ENCODE data around the gene WWC2. TPM values are rescaled to one million over a fixed set of nuclear protein-coding genes. Genes with fewer than 3 reads are reported as not detected.
A peak's percentile ranks its signal among the peaks of the same experiment; 100 is the strongest.

The WWC2 gene
- total RNA-seq, 4 donors from 2014 or later: 28.2 to 38.5 (median 37.0) TPM

- TF ChIP-seq EP300 (IDR thresholded peaks at IDR 0.05): no peak
- TF ChIP-seq POLR2A (IDR thresholded peaks at IDR 0.05; ENCODE audit: low read depth): no peak
- TF ChIP-seq POLR2AphosphoS5 (IDR thresholded peaks at IDR 0.05): no peak
- TF ChIP-seq, protein P1, sequence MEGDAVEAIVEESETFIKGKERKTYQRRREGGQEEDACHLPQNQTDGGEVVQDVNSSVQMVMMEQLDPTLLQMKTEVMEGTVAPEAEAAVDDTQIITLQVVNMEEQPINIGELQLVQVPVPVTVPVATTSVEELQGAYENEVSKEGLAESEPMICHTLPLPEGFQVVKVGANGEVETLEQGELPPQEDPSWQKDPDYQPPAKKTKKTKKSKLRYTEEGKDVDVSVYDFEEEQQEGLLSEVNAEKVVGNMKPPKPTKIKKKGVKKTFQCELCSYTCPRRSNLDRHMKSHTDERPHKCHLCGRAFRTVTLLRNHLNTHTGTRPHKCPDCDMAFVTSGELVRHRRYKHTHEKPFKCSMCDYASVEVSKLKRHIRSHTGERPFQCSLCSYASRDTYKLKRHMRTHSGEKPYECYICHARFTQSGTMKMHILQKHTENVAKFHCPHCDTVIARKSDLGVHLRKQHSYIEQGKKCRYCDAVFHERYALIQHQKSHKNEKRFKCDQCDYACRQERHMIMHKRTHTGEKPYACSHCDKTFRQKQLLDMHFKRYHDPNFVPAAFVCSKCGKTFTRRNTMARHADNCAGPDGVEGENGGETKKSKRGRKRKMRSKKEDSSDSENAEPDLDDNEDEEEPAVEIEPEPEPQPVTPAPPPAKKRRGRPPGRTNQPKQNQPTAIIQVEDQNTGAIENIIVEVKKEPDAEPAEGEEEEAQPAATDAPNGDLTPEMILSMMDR (IDR thresholded peaks at IDR 0.05): no peak
- Histone ChIP-seq H3K27me3 (peaks cover 0 to 33% (median 0%) of the 10 kb centered on the region in 4 donors), H3K36me3 (no peaks in the 10 kb centered on the region), H3K4me1 (peaks cover 0 to 9% (median 8%) of the 10 kb centered on the region in 4 donors), H3K27ac (replicated peaks in 1 of 4) (no peak overlapping the region), H3K9me3 (no peaks in the 10 kb centered on the region), H3K4me3 (peak overlapping the region in 3 of 4 donors; percentile 13 to 31 (median 24))
- intact Hi-C loops (cut with DNase I): no loop called here
- DNase-seq (ENCODE audit: extremely low spot score): no peak
- 43% methylated on average over 37 of the region's 40 CpGs for WGBS
These were observed 243.8 kb downstream of the WWC2 start for GRCh38 chr4:183342541-183343533.

DNA sequence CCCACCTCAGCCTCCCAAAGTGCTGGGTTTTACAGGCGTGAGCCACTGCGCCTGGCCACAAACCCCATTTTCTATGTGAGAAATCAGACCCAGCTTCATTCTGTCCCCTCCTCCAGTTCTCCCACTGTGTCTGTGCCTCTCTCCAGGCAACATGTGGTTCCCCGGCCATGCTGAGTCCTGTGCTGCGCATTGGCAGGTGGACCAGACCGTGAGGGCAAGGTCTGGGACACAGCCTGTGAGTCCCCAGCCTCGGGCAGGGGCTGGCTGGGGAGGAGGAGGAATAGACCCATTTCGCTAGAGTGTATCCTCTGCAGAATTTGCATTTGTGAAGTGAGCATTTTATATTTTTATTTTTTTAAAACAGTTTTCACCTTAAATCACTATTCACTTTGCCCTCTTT, 244.7 kb downstream of the WWC2 start:
- no peaks in the 10 kb centered on the region for H3K9me3 ChIP-seq
- H3K36me3 ChIP-seq: no peaks in the 10 kb centered on the region
- no peak for DNase-seq (ENCODE audit: extremely low spot score)
- intact Hi-C loops (cut with DNase I): no loop called here
- H3K27ac ChIP-seq (replicated peaks in 1 of 4): no peak overlapping the region
- no peak overlapping the region for H3K4me3 ChIP-seq
- 96% methylated on average over 5 of the region's 7 CpGs for WGBS
- H3K4me1 ChIP-seq: peaks cover 0 to 9% (median 8%) of the 10 kb centered on the region in 4 donors
- TF ChIP-seq POLR2AphosphoS5 (IDR thresholded peaks at IDR 0.05) (no peak), POLR2A (IDR thresholded peaks at IDR 0.05; ENCODE audit: low read depth) (no peak), EP300 (IDR thresholded peaks at IDR 0.05) (no peak)
- TF ChIP-seq, protein P1 (IDR thresholded peaks at IDR 0.05): no peak
- H3K27me3 ChIP-seq: peaks cover 0 to 40% (median 0%) of the 10 kb centered on the region in 4 donors

- Histone ChIP-seq H3K4me1 (peaks cover 0 to 9% (median 8%) of the 10 kb centered on the region in 4 donors), H3K4me3 (no peak overlapping the region), H3K9me3 (no peaks in the 10 kb centered on the region), H3K36me3 (no peaks in the 10 kb centered on the region), H3K27me3 (peaks cover 0 to 40% (median 0%) of the 10 kb centered on the region in 4 donors), H3K27ac (replicated peaks in 1 of 4) (no peak overlapping the region)
- intact Hi-C loops (cut with DNase I): no loop called here
- WGBS: 90% methylated on average over 15 of the region's 15 CpGs
- DNase-seq (ENCODE audit: extremely low spot score): no peak
- TF ChIP-seq POLR2A (IDR thresholded peaks at IDR 0.05; ENCODE audit: low read depth): no peak
- no peak for TF ChIP-seq EP300 (IDR thresholded peaks at IDR 0.05)
- TF ChIP-seq, protein P1 (IDR thresholded peaks at IDR 0.05): no peak
- TF ChIP-seq POLR2AphosphoS5 (IDR thresholded peaks at IDR 0.05): no peak
These were observed 245.6 kb downstream of the WWC2 start for GRCh38 chr4:183344523-183345255.

DNA sequence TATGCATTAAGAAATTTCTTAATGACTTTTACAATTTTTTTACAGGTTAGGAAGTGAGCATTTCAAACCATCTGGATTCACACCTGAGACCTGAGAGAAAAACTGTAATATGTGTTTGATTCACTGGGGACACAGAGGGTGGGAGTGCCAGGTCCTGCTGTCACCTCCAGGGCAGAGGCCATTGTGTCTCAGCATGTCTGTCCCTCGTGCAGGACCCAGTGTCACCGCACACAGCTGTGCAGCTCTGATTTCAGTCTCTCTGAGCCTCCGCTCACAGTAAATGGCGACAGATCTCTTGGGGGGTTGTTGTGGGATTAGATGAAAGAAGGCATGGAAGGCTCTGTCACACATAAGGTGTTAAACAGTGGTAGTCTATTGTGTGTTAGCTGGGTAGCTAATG, 246.2 kb downstream of the WWC2 start:
- peaks cover 0 to 42% (median 0%) of the 10 kb centered on the region in 4 donors for H3K27me3 ChIP-seq
- H3K9me3 ChIP-seq: no peaks in the 10 kb centered on the region
- no peak overlapping the region for H3K27ac ChIP-seq (replicated peaks in 1 of 4)
- 93% methylated on average over 4 of the region's 4 CpGs for WGBS
- no peak for DNase-seq (ENCODE audit: extremely low spot score)
- intact Hi-C loops (cut with DNase I): no loop called here
- no peak overlapping the region for H3K4me3 ChIP-seq
- H3K36me3 ChIP-seq: no peaks in the 10 kb centered on the region
- TF ChIP-seq POLR2AphosphoS5 (IDR thresholded peaks at IDR 0.05): no peak
- no peak for TF ChIP-seq POLR2A (IDR thresholded peaks at IDR 0.05; ENCODE audit: low read depth)
- TF ChIP-seq, protein P1 (IDR thresholded peaks at IDR 0.05): no peak
- TF ChIP-seq EP300 (IDR thresholded peaks at IDR 0.05): no peak
- peaks cover 0 to 9% (median 8%) of the 10 kb centered on the region in 4 donors for H3K4me1 ChIP-seq

All from esophagus muscularis mucosa (tissue), 4 donors.